Posterior cingulate gyrus (tissue), 11 donors: Measurements from ENCODE around the gene ABI3.
A peak's percentile ranks its signal among the peaks of the same experiment; 100 is the strongest.
"Not testable (repeated sequence)": the region's sequence is repeated elsewhere in the genome, so short reads cannot be mapped to it uniquely, and the experiment has no call there.

Experiments used
- DNase-seq, 10 donors: peaks; one replicate each; pipeline versions ENCODE4 v3.0.0 to v3.0.0-alpha.2; 2020 to 2021; ENCODE audit warnings: mixed read lengths in 3 of 10
- intact Hi-C: fragments of 100-400 bp; cut with DNase I; formaldehyde crosslinking; loops from one replicate; pipeline ENCODE4 v1.15.1; 2023

Gene ABI3

DNA sequence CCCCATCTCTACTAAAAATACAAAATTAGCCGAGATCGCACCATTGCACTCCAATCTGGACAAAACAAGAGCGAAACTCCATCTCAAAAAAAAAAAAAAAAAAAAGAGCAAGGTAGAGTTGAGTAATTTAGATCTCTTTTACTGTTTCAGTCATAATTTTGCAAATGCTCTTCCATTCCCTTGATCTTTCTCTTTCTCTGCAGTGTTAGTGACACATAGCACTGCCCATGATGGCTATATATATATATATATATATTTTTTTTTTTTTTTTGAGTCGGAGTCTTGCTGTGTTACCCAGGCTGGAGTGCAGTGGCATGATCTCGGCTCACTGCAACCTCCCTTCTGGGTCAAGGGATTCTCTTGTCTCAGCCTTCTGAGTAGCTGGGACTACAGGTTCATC lies 32.3 kb downstream of the ABI3 start:
- intact Hi-C loops: no loop called here
- no peak for DNase-seq

GRCh38 chr17:49244839-49245238 lies 34.3 kb downstream of the ABI3 start:
- DNase-seq: peak in 1 of 10 donors; percentile 50
- intact Hi-C loops: no loop called here

DNA sequence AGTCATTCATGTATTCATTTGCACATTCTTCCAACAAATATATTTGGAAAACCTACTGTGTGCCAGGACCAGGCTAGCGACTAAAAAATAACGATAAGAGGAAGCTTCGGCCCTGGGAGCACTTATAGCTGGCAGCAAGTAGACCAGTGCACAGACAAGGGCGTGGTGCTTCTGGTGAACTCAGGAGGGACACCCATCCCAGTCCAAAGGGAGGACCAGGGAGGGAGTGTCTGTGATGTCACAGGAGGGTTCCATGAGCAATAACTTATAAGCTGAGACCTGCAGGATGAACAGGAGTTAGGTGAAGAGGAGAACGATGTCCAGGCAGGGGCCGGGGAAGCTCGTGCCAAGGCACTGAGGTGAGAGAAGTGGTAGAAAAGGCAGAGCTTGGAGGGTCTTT lies 37.4 kb downstream of the ABI3 start:
- DNase-seq: no peak
- intact Hi-C loops: no loop called here

DNA sequence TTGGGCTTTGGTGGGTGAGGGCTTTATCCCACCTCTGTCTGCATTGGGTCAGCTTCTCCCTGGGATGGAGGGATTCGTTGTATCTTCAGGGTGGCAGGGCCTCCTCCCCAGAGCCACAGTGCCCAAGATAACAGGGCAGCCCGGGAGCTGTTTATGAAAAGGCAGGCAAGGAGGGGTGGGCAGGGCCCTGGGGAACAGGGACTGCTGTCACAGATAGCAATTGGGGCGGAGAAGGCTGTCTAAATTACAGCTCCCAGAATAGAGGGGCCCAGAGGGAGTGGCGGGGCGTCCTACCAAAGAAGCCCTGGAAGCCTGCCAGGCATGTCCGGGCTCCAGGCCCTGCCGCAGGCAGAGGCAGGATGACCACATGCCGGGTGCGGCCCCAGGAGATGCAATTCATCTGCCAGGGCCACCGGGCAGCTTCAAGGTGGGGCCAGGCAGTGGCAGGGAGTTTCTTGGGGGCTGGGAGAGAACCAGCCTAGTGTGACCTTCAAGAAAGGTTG lies 38.8 kb downstream of the ABI3 start:
- DNase-seq: peak in 1 of 10 donors; percentile 37
- intact Hi-C loops: no loop called here

DNA sequence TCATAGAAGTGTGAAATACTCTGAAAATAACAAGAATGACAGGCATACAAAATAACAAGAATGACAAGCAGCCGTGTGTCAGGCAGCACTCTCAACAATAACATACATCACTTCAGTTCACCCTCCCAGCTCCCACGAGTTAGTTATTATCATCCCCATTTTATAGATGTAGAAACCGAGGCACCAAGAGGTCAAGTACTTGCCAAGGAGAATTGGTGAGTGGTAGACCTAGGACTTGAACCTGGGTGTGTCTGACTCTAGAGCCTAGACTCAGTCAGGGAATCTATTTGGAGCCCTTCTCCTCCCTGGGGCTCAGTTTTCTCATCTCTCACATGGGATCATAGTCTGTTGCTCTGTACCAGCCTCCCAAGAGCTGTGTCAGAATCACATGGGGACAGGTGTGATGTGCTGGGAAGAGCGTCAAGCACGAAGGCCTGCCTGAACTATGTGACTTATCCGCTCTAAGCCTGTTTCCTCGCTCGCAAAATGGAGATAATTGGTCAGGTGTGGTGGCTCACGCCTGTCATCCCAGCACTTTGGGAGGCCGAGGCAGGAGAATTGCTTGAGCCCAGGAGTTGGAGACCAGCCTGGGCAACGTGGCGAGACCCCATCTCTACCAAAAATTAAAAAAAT lies 39.5 kb downstream of the ABI3 start:
- intact Hi-C loops: no loop called here
- DNase-seq: no peak

DNA sequence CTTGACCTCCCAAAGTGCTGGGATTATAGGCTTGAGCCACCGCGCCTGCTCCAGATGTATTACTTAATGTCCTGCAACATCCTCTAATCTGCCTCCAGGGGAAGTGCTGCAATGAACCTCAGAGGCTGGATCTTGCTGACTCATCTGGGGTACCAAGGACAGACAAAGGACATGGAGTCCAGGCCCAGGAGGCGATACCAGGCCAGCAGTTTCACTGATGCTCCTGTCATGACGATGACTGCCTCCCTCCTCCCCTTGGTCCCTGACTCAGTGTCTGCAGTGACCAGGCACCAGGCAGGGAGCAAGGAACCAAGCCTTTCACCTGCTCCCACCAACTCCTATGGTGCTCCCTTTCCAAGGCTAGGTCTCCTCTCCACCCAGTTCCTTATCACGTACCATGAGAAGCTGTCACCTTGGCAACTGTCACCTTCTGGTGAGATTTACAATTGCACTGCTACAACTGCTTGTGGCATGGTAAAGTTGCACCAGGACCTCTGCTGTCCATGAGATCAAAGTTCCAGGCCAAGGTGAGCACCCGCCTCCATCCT lies 41.7 kb downstream of the ABI3 start:
- intact Hi-C loops: no loop called here
- no peak for DNase-seq

DNA sequence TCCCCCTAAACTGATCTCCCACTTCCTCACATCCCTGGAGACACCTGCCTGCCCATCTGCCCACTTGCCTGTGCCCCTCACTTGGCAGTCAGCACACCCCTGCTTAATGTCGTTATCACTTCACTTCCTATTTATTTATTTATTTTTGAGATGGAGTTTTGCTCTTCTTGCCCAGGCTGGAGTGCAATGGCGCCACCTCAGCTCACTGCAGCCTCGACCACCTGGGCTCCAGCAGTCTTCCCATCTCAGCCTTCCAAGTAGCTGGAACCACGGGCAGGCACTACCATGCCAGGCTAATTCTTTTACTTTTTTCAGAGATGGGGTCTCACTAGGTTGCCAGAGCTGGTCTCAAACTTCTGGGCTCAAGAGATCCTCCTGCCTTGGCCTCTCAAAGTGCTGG lies 43.6 kb downstream of the ABI3 start:
- intact Hi-C loops: no loop called here
- DNase-seq: no peak

DNA sequence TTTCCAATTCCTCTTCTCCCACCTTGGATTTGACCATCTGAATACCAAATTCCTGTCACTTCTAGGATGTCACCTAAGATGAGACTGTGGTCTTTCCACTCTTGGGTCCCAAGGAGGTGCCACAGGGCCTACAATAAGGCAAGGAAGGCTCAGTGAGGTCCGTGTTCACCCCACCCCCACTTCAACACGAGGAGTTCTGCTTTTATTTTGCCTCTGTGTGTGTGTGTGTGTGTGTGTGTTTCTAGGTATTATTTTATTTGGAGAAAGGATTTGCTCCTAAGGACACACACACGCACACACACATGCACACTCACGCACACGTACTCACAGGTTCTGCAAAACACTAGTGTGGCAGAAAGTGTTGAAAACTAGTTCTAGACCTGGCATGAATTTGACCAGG lies 44.6 kb downstream of the ABI3 start:
- DNase-seq: no peak
- intact Hi-C loops: no loop called here

DNA sequence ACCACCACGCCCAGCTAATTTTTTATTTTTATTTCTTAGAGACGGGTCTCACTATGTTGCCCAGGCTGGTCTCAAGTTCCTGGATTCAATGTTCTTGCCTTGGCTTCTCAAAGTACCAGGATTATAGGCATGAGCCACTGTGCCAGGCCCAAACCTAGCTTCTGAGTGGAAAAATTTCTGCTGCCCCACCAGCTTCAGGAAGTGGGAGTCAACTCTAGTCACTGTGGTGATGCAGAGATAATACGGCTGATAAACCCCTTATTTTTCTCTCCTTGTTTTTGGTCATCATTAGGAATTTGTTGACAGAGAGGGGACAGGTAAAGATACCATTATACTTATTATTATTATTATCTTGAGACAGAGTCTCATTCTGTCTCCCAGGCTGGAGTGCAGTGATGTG lies 47.9 kb downstream of the ABI3 start:
- intact Hi-C loops: no loop called here
- no peak for DNase-seq

GRCh38 chr17:49259663-49260010 lies 49.1 kb downstream of the ABI3 start:
- no peak for DNase-seq
- intact Hi-C loops: no loop called here

GRCh38 chr17:49260011-49260816 lies 49.7 kb downstream of the ABI3 start:
- intact Hi-C loops: no loop called here
- peak in 8 of 10 donors; percentile 8 to 87 (median 31) for DNase-seq

GRCh38 chr17:49260817-49261291 lies 50.3 kb downstream of the ABI3 start:
- DNase-seq: peak in 1 of 10 donors; percentile 47
- intact Hi-C loops: no loop called here

GRCh38 chr17:49261540-49261939 lies 51.0 kb downstream of the ABI3 start:
- intact Hi-C loops: not testable (repeated sequence)

DNA sequence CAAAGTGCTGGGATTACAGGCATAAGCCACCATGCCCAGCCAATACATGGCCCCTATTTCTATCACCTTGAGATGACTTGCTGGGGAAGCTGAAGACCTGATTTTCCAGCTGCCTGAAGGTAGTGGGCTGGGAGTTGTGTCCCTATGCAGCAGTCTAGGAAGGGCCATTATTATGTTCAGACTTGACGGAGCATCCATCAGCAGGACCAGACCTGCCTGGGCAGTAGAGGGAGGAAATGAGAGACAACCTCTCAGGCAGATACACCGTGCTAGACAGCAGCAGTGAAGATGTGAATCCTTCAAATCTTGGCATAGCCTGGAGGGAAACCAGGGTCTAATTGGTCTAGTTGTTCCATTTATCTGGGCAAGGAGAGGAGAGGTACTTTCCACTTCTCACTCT lies 55.7 kb downstream of the ABI3 start:
- intact Hi-C loops: no loop called here
- no peak for DNase-seq

More at GRCh38 chr17:49261540-49261939, 51.0 kb downstream of the ABI3 start:
- not testable (repeated sequence) for DNase-seq

GRCh38 chr17:49267912-49268311 lies 57.4 kb downstream of the ABI3 start:
- no peak for DNase-seq

DNA sequence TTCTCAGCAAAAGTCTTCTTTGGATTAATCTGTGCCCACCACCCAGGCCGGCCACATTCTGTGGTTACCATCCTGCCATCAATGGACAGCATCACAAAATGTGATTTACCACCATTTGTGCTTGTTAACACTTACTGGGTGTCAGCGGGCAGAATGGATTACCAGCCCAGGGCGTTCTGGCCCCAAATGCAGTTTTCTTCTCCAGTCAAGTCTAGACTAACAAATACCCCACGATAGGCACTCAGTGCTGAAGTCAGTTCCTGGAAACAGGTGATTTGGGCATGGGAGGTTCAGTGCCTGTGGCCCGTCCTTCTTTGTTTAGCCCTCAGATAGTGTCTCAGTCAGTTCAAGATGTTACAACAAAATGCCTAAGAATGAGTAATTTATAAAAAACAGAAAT lies 58.8 kb downstream of the ABI3 start:
- peak in 3 of 10 donors; percentile 11 to 21 (median 19) for DNase-seq
- intact Hi-C loops: no loop called here

More at GRCh38 chr17:49267912-49268311, 57.4 kb downstream of the ABI3 start:
- intact Hi-C loops: no loop called here
